ENCODE results near the gene CDC16.

The CDC16 gene

DNA sequence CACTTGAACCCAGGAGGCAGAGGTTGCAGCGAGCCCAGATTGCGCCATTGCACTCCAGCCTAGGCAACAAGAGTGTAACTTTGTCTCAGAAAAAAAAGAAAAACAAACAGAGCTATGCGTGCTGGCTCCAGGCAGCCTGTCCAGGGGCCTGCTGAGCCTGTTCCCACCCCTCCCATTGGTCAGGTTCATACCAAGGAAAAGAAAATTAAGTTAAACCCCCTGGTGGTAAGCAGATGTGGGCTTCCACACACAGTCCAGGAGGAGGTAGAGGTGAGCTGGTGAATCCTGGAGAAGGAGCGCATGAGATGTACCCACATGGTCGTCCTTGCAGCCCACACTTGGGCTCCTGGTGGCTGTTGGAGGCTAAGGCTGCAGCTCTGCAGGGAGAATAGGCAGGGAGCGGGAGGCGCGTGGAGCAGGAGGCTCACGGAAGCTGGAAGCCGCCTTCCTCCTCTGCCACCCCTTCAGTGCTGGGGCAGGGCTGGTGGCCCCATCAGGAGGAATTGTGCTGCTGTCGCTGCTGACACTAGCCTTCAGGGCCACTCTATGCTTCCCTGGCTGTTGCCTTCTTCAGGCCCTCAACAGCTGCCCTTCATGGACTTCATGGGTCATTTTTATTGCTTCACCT, 69.1 kb downstream of the CDC16 start:
- no peak for DNase-seq (ENCODE audit: low read depth)

DNA sequence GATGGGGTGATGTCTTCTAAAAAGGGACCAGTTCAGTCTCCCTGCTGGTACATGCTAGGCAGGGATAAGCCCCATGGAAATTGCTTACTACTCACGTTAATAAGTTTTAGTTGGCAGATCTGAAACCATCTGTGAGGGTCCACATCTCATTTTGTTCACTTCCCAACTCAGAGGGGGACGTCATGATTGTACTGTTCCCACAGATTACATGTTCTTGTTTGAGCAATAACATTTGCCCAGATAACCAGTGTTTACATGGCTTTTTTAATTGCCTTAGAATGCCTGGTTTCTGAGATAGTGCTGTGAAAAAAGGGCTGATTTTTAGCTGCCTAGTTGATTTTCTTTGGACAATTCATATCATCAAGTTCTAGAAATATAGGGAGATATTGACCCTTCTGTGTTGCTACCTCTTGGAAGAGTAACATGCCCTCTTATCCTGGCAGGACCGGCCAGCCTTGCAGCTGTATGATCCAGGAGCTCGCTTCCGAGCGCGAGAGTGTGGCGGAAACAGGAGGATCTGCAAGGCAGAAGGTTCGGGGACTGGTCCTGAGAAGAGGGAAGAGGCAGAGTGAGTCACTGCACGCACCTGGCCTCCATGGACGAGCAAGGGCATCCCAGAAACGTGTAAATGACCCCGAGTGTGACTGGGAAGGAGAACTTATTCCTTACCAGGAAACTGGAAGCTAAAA, 69.8 kb downstream of the CDC16 start:
- DNase-seq (ENCODE audit: low read depth), result no peak

DNA sequence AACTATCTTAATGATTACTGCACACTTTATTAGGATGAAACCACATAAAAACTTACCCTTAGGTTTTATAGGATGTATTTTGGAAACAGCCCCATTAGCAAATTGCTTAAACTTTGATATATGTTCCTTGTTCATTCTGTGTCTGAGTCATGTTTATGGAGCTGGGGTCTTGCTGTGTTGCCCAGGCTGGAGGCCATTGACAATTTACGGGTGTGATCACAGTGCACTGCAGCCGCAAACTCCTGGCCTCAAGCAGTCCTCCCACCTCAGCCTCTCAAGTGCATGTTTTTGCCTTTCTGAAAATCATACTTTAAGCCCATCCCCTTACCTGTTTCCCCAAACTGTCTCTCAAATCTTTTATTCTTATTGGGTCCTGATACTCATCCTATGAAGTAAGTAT, 74.4 kb downstream of the CDC16 start:
- DNase-seq (ENCODE audit: low read depth), result no peak

DNA sequence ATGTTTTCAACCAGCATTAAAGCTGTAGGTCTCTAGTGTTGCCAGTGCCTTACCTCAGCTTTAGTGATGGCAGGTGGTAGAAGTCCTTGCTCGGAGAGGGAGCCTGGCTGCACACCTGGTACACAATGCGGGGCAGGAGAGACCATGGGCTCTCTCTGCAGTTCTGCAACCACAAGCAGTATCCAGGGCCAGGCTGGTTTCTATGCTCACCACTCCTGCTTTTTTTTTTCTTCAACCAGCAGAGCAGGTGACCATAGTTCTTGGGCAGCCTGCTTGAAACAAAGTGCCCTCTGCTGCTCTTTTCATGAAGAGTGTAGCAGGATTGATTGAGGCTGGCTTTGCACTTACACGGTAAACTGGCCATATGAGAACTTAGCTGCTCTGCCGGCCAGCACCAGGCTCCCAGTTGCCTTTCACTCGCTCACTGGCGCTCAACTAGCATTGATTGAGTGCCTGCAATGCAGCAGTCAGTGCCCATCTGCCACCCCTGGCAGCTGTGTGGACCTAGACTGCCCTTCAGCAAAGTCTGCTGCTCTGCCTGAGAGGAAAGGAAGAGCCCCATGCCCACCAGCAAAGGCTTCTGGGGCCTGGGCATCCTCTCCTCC, 75.2 kb downstream of the CDC16 start:
- DNase-seq (ENCODE audit: low read depth), result no peak

DNA sequence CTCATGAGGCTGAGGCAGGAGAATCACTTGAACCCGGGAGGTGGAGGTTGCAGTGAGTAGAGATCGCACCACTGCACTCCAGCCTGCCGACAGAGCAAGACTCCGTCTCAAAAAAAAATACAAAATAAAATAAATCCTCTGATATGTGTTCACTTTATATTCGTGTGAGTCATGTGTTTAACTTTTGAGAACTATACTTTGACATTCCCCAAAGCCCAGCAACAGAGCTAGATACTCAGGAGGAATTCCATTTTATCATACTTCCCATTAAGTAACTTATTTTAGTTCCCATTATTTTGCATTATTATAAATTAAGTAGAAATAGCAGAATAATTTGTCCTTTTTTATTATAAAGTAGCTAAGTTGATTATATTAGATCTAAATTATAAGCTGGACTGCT, 76.3 kb downstream of the CDC16 start:
- DNase-seq (ENCODE audit: low read depth), result peak; percentile 65

DNA sequence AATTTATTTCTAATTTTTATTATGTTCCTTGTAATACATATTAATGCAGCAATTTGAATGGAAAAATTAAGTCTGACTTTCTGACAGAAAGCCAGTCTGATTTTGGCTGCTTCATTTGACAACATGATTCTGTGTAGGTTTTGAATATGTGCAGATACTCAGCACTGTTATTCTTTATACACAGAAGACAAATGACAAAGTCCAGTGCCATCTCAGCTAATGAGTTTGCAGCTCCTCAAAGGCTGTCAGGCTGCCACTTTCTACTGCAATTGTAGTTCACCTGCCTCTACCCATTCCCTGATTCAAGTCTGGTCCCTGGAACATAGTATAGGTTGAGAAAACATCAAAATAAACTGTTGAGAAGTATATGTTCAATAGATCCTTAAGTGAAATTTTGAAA, 76.7 kb downstream of the CDC16 start:
- no peak for DNase-seq (ENCODE audit: low read depth)

DNA sequence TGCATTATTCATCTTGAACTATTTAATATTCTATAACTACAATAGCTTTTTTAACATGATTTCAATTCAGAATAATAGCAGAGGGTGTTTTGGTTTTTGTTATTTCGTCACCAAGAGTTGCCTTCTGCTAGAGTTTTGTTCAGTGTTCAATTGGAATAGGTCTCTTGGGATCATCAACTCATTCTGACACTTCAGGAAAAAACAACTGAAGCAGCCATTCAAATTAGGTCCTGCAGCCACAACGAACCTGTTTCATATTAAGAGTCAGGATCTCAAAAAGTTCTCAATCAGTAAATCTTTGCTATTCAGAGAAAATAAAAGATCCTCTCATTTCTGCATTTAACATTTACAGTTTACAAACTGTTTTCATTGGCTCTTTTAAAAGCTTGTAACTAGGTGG, 77.2 kb downstream of the CDC16 start:
- DNase-seq (ENCODE audit: low read depth), result no peak

DNA sequence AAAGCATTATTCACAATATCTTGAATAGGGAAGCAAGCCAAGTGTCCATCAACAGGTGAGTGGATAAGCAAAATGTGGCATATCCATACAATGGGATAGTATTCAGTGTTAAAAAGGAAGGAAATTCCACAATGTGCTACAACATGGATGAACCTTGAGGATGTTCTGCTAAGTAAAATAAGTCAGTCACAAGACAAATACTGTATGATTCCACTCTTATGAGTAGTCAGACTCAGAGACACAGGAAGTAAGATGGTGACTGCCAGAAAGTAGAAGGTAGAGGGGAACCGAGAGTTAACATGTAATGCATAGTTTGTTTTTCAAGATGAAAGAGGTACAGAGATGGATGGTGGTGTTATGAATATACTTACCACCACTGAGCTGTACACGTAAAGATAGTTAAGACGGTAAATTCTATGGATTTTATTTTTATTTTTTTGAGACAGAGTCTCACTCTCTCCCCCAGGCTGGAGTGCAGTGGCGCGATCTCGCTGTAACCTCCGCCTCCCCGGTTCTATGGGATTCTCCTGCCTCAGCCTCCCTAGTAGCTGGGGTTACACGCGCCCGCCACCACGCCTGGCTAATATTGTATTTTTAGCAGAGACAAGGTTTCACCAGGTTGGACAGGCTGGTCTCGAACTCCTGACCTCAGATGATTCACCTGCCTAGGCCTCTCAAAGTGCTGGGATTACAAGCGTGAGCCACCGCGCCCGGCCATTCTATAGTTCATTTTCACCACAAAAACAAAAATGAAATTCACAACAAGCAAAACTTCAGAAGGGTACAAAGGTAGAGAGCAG, 78.6 kb downstream of the CDC16 start:
- DNase-seq (ENCODE audit: low read depth), result peak; percentile 45

DNA sequence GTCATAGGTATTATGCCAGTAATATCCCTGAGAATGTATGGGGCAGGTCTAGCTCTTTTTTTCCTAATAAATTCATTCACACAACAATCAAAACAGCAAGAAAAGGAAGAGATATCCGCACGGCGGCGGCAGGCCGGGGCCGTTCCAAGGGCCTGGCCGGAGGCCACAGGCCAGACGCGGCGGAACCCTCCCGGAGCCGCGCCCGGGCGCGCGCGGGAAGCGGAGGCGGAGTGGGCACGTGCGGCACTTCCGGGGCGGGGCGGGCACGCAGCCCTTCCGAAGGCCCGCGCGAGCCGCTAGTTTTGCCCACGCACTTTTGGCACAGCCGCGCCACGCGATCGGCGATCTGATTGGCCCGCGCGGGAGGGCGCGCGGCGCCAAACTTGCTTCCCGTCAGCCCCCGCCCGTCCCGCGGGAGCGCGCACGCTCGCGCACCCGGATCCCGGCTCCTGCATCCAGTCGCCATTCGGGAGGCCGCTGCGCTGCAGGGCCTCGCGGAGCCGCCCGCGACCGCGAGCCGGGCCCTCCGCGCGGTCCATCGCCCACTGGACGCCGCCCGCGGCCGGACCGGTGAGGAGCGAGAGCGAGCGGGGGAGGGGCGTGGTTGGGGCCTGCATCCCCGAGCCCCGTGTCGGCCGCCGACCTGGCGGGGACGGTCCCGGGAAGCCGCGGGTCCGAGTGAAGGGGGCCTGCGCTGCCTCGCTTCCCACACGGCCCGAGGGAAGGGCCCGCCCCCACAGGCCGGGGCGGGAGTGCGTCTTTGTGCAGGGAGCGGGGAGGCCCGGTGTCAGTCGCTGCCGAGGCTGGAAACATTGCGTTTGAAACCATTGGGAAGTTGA, 79.6 kb downstream of the CDC16 start, which contains the start of gene CHAMP1:
Gene CHAMP1, plus strand, starts transcription at position 430 of the 839 bp plus-strand sequence. CDS start 9,340 bp downstream, outside the sequence.
- peak; percentile 97 for DNase-seq (ENCODE audit: low read depth)

DNA sequence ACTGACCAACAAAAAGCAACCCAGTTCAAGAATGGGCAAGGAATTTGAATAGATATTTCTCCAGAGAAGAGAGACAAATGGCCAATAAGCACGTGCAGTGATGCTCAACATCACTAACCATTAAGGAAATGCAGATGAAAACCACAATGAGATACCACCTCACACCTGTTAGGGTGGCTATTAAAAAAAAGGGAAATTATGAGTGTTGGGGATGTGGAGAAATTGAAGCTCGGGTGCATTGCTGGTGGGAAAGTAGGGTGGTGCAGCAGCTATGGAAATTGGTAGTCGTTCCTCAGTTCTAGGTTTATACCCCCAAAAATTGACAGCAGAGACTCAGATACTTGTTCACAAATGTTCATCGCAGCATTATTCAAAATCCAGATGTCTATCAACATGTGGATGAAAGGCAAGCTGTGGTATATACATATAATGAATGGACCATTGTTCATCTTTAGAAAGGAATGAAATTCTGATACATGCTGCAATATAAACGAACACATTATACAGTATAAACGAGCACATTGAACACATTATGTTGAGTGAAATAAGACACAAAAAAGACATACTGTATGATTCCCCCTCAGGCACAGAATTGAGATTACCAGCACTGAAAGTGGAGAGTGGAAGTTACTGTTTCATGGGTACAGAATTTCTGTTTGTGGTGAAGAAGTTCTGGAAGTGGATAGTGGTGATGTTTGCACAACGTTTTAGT, 80.5 kb downstream of the CDC16 start:
- DNase-seq (ENCODE audit: low read depth), result no peak

DNA sequence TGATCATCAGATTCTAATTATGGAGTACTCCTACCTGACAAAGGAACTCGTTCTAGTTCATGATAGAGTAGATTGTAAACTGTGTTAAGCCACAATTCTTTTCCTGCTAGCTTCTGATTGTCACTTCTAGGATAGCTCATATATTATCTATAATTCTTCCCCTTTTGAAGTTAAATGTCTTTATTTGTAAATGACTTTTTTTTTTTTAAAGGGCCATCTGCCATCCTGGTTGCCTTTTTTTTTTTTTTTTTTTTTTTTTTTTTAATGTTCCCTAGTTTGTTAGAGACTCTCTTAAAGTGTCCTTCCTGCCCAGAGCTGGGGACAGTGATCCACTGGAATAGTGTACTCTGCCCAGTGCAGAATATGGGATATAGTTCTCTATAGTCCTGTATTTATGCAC, 83.9 kb downstream of the CDC16 start:
- DNase-seq (ENCODE audit: low read depth), result no peak

DNA sequence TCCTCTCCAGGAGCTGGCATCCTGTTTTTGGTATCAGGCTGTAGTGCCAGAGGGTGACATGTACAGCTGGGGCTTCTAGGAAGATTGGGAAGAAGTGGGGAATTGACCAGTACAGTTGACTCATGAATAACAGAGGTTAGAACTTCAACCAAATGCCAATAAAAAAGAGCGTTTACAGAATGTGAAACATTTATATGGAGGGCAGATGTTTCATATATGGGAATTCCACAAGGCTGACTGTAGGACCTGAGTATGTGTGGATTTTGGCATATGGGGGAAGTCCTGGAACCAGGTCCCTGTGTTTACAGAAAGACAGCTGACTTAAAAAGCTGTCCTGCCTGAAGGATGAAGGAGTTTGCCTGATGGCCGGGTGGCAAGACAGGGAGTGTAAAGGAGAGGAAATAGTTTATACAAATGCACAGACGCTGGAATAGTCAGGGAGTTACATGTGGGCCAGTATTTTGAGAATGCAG, 84.8 kb downstream of the CDC16 start:
- DNase-seq (ENCODE audit: low read depth), result peak; percentile 79

DNA sequence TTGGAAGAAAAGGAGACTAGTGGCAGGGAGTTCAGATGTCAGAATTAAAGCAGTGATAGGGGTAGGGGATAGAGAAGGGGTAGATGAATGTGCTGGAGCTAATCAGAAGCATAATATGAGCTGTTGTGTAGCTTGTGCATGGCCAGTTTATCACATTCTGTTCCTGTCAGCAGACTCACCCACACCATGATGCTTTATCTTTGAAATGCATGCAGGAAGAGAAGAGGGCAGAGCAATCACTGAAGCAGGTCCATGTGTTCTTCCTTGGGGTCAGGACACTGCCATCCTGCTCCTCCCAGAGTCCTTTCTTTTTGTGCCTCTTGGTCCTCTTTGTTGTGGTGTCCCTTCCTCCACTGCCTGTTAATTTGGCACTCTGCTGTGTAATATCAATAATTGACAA, 85.4 kb downstream of the CDC16 start:
- DNase-seq (ENCODE audit: low read depth), result peak; percentile 11

DNA sequence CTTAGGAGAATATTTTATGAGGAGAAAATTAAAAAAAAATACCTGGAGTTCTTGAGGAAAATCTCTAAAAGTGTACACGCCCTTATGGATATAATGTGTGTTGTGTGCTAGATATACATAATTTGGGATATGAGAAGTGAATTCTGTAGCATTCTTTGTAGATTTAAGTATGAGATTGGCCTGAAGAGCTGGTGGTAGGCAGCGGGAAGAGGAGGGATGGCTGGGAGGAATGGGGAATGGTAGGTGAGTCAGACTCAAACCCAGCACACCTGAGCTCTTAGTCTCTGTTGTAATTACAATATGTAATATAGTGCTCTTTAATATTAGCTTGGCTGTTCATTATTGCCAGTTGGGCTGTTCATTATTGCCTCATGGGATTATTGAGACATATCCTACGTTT, 86.6 kb downstream of the CDC16 start:
- no peak for DNase-seq (ENCODE audit: low read depth)

Data from iris pigment epithelial cell (primary cell).